ENCODE measurements around the gene CROCC2.

The CROCC2 gene

GRCh38 chr2:240878341-240878936, 27.7 kb upstream of the CROCC2 start:
- no peak overlapping the region for H3K4me3 ChIP-seq (ENCODE audit: low read depth in 1 of 2, low read length in 2 of 2)
- H4K20me1 ChIP-seq (ENCODE audit: insufficient read depth, low read length), result no peaks in the 10 kb centered on the region
- no peak overlapping the region for H2AFZ ChIP-seq (ENCODE audit: low read depth, low read length)
- H3K4me1 ChIP-seq (ENCODE audit: insufficient read depth, low read length), result no peaks in the 10 kb centered on the region
- no peak overlapping the region for H3K4me2 ChIP-seq (ENCODE audit: insufficient read depth, low read length)
- H3K79me2 ChIP-seq (ENCODE audit: insufficient read depth, low read length), result no peaks in the 10 kb centered on the region
- H3K9me3 ChIP-seq (ENCODE audit: insufficient read depth, low read length, severe bottlenecking), result no peaks in the 10 kb centered on the region
- no peaks in the 10 kb centered on the region for H3K36me3 ChIP-seq (ENCODE audit: insufficient read depth, low read length)
- no peak for TF ChIP-seq EZH2 (IDR thresholded peaks at IDR 0.05; ENCODE audit: borderline replicate concordance, low read depth, low read length, severe bottlenecking)
- ATAC-seq (ENCODE audit: insufficient read depth, low read depth), result no peak
- H3K27me3 ChIP-seq (ENCODE audit: insufficient read depth, low read length, poor library complexity), result peaks cover 3% of the 10 kb centered on the region
- H3K9ac ChIP-seq (ENCODE audit: low read depth, low read length), result no peak overlapping the region
- DNase-seq, result no peak
- H3K27ac ChIP-seq (ENCODE audit: low read length), result no peak overlapping the region

- Histone ChIP-seq H2AFZ (ENCODE audit: low read depth, low read length) (no peak overlapping the region), H3K4me2 (ENCODE audit: insufficient read depth, low read length) (no peak overlapping the region), H3K79me2 (ENCODE audit: insufficient read depth, low read length) (no peaks in the 10 kb centered on the region), H3K36me3 (ENCODE audit: insufficient read depth, low read length) (no peaks in the 10 kb centered on the region), H3K9me3 (ENCODE audit: insufficient read depth, low read length, severe bottlenecking) (no peaks in the 10 kb centered on the region), H3K4me1 (ENCODE audit: insufficient read depth, low read length) (no peaks in the 10 kb centered on the region), H3K27me3 (ENCODE audit: insufficient read depth, low read length, poor library complexity) (peaks cover 3% of the 10 kb centered on the region), H4K20me1 (ENCODE audit: insufficient read depth, low read length) (no peaks in the 10 kb centered on the region), H3K4me3 (ENCODE audit: low read depth in 1 of 2, low read length in 2 of 2) (no peak overlapping the region), H3K27ac (ENCODE audit: low read length) (no peak overlapping the region), H3K9ac (ENCODE audit: low read depth, low read length) (no peak overlapping the region)
- no peak for TF ChIP-seq EZH2 (IDR thresholded peaks at IDR 0.05; ENCODE audit: borderline replicate concordance, low read depth, low read length, severe bottlenecking)
- no peak for TF ChIP-seq CTCF (IDR thresholded peaks at IDR 0.05; ENCODE audit: borderline replicate concordance, extremely low read depth, low read length, poor library complexity, severe bottlenecking)
- no peak for ATAC-seq (ENCODE audit: insufficient read depth, low read depth)
- no peak for DNase-seq
These were observed 27.0 kb upstream of the CROCC2 start for GRCh38 chr2:240879105-240879504.

- H3K4me3 ChIP-seq (ENCODE audit: low read depth in 1 of 2, low read length in 2 of 2), result no peak overlapping the region
- H3K79me2 ChIP-seq (ENCODE audit: insufficient read depth, low read length), result no peaks in the 10 kb centered on the region
- DNase-seq, result no peak
- H3K27me3 ChIP-seq (ENCODE audit: insufficient read depth, low read length, poor library complexity), result peaks cover 3% of the 10 kb centered on the region
- no peak overlapping the region for H3K9ac ChIP-seq (ENCODE audit: low read depth, low read length)
- no peak overlapping the region for H2AFZ ChIP-seq (ENCODE audit: low read depth, low read length)
- H3K27ac ChIP-seq (ENCODE audit: low read length), result no peak overlapping the region
- no peak for TF ChIP-seq CTCF (IDR thresholded peaks at IDR 0.05; ENCODE audit: borderline replicate concordance, extremely low read depth, low read length, poor library complexity, severe bottlenecking)
- no peaks in the 10 kb centered on the region for H3K4me1 ChIP-seq (ENCODE audit: insufficient read depth, low read length)
- no peak overlapping the region for H3K4me2 ChIP-seq (ENCODE audit: insufficient read depth, low read length)
- H3K36me3 ChIP-seq (ENCODE audit: insufficient read depth, low read length), result no peaks in the 10 kb centered on the region
- no peaks in the 10 kb centered on the region for H3K9me3 ChIP-seq (ENCODE audit: insufficient read depth, low read length, severe bottlenecking)
- H4K20me1 ChIP-seq (ENCODE audit: insufficient read depth, low read length), result no peaks in the 10 kb centered on the region
- no peak for ATAC-seq (ENCODE audit: insufficient read depth, low read depth)
These were observed 24.2 kb upstream of the CROCC2 start for GRCh38 chr2:240881913-240882312.

GRCh38 chr2:240884221-240884620, 21.9 kb upstream of the CROCC2 start:
- H4K20me1 ChIP-seq (ENCODE audit: insufficient read depth, low read length), result no peaks in the 10 kb centered on the region
- no peak for DNase-seq
- no peak for ATAC-seq (ENCODE audit: insufficient read depth, low read depth)

More at GRCh38 chr2:240884221-240884620, 21.9 kb upstream of the CROCC2 start:
- peaks cover 3% of the 10 kb centered on the region for H3K27me3 ChIP-seq (ENCODE audit: insufficient read depth, low read length, poor library complexity)
- H3K9me3 ChIP-seq (ENCODE audit: insufficient read depth, low read length, severe bottlenecking), result no peaks in the 10 kb centered on the region
- no peaks in the 10 kb centered on the region for H3K4me1 ChIP-seq (ENCODE audit: insufficient read depth, low read length)
- no peak overlapping the region for H3K9ac ChIP-seq (ENCODE audit: low read depth, low read length)
- no peak overlapping the region for H3K27ac ChIP-seq (ENCODE audit: low read length)
- H3K4me2 ChIP-seq (ENCODE audit: insufficient read depth, low read length), result no peak overlapping the region
- no peak overlapping the region for H3K4me3 ChIP-seq (ENCODE audit: low read depth in 1 of 2, low read length in 2 of 2)
- H3K36me3 ChIP-seq (ENCODE audit: insufficient read depth, low read length), result no peaks in the 10 kb centered on the region
- TF ChIP-seq EZH2 (IDR thresholded peaks at IDR 0.05; ENCODE audit: borderline replicate concordance, low read depth, low read length, severe bottlenecking), result no peak
- TF ChIP-seq CTCF (IDR thresholded peaks at IDR 0.05; ENCODE audit: borderline replicate concordance, extremely low read depth, low read length, poor library complexity, severe bottlenecking), result no peak
- H3K79me2 ChIP-seq (ENCODE audit: insufficient read depth, low read length), result no peaks in the 10 kb centered on the region
- H2AFZ ChIP-seq (ENCODE audit: low read depth, low read length), result no peak overlapping the region

Data from DND-41 (cell line).